Activated CD4-positive, alpha-beta T cell treated with anti-CD3 and anti-CD28 coated beads for 24 hours (primary cell): ENCODE data around the gene ARL6IP4.
"Not testable (repeated sequence)": the region's sequence is repeated elsewhere in the genome, so short reads cannot be mapped to it uniquely, and the experiment has no call there.

ENCODE experiments used
- DNase-seq, 2 donors: peaks; one replicate each; pipeline ENCODE4 v3.0.0-alpha.2; 2020; ENCODE audit warnings: low read depth in 2 of 2

Gene ARL6IP4

DNA sequence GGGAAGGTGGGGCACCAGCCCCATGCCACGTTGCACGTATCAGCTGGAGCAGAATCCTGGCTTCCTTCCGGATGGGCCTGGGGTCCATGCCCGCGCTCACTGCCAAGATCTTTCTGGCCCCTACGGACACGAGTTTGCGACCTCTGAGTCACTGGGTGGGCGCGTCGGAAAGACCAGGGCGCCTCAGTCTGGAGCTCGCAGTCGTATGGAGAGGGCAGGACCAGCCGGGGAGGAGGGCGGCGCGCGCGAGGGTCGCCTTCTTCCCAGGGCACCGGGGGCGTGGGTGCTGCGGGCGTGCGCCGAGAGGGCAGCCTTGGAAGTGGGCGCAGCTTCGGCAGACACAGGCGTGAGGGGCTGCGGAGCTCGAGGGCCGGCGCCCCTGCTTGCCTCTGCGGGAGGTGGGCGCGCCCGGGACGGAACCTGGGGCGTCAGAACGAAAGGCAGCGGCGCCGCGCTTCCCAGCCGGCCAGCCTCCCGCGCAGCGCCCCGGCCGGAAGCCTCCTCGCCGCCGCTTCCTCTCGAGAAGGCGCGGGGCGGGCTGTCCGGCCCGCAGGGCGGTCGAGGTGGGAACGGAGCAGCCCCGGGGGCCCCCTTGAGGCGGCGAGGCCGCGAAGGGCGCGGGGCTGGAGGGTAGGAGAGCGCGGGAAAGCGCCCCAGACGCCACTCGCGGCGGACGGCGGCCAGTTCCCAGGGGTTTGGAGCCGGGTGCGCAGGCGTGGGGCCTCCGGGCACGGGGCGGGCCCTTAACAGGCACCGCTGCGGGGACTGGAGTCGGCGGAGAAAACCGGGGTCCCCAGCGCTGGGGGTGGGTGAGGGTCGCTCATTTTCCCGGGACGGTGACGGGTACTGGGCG, at the start of gene ARL6IP4:
ARL6IP4 (plus strand) TSS at position 499 of the 853 bp plus-strand sequence. CDS start 459 bp downstream, outside the sequence.
- DNase-seq: peak; percentile 48 to 56

DNA sequence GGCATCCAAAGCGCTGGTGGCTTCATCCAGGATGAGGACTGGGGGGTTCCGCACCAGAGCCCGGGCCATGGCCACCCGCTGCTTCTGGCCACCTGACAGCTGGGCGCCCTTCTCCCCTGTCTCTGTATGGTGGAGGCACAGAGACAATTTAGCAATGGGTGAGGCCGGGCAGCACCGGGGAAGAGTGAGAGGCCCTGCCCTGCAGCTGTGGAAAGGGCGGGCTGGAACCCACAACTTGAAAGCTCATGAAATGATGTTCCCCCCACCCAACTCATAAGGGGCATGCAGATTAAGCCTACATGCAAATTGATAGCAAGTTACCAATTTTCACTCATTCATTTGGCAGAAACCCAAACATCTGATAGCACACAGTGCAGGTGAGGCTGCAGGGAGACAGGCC, 48.3 kb upstream of the ARL6IP4 start:
- DNase-seq: no peak

DNA sequence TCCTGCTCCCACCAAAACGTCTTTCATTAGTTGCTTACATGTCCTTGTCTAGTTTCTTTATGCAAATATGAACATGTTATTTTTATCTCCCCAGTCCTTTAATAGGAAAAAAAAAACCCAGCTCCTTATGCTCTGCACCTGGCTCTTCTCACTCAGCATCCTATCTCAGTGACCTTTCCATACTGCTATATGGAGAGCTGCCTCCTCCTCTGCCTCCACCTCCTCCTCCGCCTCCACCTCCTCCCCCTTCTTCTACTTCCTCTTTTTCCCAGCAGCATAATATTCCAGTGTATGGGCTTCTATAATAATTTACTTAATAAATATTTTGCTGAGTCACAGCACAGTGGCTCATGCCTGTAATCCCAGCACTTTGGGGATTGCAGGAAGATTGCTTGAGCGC, 45.8 kb upstream of the ARL6IP4 start:
- no peak for DNase-seq

DNA sequence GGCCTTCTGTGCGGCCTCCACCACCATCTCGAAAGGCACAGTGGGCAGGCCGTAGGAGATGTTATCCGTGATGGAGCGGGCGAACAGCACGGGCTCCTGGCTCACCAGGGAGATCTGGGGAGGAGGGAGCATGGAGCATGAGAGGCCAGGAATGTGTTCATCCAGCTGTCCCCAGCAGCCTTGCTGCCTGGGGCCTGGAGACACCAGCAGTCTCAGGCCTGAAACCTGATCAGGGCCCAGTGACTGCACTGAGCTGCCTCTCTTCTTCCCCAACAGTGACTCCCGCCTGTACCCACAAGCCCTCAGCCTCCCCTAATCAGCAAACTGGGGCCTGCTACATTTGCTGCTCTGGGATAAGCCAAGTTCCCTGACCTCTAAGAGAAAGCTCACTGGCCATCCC, 45.2 kb upstream of the ARL6IP4 start:
- DNase-seq: no peak

DNA sequence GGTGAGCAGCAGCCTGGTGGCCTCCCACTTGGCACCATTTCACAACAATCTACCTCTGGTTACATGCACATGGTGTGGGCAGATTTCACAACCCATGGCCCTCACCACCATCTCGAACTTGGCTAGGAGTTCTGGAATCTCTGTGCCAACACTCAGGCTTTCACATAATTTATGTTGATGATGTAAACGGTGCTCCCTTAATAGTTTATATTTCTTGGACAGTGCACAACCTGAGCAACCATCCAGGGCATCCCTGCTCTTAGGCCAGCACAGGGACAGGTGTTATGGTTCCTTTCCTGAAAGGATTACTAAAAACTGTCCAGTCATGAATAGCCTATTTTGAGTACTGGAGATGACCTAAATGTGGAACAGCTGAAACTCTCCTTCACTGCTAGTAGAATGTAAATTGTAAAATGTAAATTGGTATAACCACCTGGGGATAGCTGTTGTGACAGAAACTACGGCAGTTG, 42.8 kb upstream of the ARL6IP4 start:
- no peak for DNase-seq

DNA sequence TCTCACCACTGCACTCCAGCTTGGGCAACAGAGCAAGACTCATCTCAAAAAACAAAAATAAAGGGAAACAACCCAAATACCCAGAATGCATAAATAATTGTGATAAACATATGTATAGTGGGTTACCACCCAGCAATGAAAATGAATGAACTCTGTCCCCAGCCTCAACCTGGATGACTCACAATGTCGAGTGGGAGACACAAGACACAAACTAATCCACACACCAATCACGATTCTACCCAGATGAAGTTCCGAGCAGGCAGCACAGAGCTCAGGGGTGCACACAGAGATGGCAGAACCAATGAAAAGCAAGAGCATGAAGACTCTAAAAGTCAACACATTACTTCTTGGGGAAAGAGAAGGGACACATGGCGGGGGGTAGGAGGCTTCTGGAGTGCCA, 41.4 kb upstream of the ARL6IP4 start:
- no peak for DNase-seq

DNA sequence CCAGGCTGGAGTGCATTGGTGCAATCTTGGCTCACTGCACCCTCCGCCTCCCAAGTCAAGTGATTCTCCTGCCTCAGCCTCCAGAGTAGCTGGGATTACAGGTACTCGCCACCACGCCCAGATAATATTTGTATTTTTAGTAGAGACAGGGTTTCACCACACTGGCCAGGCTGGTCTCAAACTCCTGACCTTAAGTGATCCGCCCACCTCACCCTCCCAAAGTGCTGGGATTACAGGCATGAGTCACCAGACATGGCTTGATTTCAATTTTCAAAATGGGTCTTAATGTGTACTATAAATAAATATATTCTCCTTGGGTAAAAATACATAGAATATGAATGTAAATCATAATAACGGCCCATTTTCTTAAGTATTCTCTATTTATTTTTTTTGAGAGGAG, 39.1 kb upstream of the ARL6IP4 start:
- DNase-seq: not testable (repeated sequence)

DNA sequence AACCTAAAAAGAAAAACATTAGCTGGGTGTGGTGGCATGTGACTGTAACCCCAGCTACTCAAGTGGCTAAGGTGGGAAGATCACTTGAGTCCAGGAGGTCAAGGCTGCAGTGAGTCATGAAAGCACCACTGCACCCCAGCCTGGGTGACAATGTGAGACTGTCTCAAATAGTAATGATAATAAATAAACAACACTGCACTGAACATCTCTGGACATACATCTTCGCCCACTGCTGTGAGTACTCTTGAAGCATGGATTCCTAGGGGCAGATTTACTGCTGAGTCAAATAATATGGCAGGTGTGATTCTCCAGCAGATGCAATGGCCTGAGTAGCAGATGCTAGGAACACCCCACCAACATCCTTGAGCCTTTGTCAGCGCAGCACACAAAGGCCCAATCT, 37.8 kb upstream of the ARL6IP4 start:
- no peak for DNase-seq

DNA sequence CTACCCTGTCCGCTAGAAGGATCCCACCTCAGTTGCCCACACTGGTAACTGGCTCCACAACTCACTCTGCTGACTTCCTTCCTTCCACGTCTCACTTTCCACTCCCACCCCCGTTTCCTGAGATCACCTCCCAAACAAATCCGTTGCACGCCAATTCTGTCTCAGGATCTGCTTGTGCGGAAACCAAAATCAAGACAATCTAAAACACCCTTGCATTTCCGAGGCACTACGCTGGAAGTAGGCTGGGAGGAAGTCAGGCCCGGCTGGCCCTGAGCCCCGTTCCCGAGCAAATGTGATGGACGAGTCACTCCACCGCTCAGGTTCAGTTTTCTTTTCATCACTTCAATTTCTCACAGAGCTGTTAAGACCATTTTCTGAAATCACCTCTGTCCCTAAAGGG, 37.3 kb upstream of the ARL6IP4 start:
- DNase-seq: no peak

DNA sequence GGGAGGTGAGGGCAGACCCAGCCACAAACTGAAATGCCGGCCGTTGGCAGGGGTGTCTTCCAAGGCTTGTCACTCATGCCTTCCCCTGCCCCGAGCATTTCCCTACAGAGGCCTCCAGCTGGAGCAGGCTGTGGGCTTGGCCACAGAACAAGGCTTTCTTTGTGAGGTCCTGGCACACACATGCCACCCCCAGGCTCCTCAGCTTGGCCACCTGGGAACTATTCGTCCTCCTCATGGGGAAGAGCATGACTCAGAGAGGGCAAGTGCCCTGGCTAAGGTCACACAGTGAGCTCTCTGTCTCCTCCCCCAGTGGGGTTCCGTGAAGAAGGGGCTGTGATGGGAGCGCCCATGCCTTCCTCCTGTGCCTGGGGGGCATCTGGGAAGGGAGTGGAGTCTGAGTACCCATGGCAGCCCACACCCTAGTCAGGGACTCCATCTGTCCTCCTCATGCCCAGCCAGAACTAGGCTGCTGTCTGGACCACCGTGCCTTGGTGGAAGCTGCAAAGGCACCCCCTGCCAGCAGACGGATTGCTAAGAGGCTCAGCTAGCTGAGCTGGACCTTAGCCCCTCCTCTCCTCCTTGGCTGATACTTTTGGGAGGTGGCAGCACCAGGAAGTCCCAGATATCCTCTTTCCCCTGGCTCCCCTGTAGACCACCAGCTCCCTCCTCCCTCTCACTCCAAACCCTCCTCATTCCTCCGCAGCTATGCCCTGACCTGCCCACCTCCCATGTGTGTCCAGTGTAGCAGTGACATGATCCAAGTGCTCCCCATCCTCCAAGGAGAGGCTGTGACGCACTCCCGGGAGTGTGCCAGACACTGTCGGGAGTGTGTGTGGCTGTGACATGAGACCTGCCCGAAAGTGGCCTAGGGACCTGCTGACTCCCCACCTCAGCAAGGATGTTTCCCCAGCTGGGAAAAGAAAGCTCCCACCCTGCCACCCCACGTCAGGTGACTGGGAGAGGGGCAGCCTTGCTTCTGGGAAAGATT, 35.6 kb upstream of the ARL6IP4 start:
- DNase-seq: no peak

DNA sequence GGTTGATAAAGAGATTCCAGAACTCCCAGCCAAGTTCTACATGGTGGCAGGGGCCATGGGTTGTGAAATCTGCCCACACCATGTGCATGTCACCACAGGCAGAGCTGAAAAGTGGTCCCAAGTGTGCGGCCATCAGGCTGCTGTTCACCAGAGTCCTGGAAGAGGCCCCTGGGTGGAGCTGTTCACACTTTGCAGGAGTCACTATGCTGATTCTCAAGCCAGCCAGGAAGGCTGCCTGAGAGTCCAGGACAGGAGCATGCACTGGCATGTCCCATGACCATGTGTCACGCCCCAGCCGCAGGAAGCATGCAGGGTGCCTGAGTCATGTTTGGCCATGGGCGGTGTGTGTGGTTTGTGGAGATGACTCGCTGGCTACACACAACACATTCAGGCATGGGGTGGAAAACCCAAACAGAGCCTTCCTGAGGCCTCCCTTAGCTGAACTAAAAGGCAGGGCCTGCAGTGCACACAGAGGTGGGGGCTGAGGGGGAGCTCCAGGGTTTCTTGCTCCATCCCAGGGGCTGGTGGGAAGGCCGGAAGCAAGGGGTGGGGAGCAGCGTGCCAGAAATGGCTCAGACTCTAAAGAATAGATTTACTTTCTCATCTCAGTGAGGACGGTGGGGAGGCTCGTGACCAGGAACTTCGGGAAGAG, 33.7 kb upstream of the ARL6IP4 start:
- peak; percentile 65 to 74 for DNase-seq

DNA sequence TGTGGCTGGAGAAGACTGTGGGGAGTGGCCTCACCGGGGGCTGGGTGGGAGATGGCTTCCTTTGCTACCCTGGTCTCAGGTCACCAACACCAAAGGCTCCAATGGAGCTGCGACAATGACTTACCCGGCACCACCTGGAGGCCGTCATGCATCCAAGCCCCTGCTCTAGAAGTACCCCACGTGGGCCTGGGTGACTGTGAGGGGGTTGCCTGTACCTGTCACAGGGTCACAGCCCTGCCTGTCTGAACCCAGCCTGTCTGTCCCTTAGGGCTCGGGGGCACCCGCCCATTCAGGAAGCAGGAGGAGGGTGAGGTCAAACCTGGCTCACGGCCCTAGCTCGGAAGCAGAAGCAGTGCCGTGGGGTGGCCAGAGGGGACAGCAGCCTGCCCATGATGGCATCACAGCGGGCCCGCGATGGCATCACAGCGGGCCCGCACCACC, 33.1 kb upstream of the ARL6IP4 start:
- DNase-seq: no peak

DNA sequence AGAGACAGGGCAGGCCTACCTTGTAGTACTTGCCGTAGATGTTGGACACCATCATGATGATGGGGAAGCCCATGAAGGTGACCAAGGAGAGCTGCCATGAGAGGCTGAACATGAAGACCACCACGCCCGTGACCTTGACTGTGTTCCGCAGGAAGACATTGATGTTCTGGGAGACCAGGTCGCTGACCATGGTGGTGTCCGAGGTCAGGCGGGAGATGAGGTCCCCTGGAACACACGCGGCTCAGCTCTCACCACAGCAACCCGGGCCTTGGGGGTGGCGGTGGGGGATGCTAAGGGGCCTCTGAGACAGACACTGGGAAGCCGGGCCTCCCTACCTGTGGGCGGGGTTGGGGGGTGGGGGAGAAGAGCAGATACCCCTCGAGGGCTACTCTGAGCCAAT, 31.9 kb upstream of the ARL6IP4 start:
- no peak for DNase-seq

DNA sequence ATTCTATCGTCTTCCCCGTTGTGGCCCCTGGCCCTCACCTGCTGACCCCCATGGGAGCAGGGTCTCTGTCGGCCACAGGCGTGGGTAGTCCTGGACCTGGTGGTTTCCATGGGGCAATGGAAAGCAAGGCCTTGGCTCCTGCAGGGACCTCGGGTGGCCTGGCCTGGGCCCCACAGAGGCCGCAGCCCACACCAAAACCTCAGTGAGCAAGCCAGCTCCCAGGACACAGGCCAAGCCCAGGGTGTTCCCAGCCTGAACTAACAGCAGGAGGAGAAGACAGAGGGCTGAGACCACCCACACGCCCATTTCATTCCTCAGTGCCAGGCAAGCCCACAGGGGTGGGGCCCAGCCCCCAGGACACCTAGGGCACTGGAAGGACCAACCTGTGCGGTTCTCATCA, 31.1 kb upstream of the ARL6IP4 start:
- DNase-seq: no peak

DNA sequence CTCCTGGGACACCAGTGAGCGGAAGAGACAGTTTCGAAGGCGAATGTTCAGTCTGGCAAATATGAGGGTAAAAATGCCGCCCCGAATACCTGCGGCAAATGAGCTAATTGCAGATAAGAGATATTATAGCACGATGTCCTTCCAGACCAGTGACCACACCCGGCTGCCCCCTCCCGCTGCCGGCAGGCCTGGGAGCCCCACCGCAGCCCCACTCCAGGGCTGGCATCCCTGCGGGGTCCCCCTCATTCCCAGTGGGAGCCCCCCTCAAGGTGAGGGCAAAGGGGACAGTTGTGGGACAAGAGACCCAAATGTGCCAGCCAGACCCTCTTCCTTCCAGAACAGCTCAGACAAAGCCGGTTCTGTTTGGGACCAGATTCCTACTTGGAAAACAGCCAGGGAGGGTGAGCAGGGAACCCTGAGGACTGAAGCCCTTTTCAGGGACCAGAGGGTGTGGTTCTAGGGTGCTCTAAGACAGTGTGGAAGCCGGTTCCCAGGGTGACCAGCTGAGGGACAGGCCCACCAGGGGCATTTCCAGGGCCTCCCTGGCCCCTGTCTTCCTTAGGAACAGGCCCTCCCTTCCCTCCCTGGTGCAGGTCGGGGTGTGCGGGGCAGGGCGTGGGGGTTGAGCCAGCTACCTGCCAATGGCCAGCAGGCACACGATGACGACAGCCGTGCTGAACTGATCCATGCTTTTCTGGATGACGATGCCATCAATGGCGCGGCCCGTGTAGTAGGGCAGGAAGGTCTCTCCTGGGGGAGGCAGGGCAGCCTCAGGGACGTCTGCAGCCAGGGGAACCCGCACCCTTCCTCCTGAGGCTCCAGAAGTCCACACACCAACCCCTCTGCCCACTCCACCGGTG, 30.4 kb upstream of the ARL6IP4 start:
- DNase-seq: no peak

DNA sequence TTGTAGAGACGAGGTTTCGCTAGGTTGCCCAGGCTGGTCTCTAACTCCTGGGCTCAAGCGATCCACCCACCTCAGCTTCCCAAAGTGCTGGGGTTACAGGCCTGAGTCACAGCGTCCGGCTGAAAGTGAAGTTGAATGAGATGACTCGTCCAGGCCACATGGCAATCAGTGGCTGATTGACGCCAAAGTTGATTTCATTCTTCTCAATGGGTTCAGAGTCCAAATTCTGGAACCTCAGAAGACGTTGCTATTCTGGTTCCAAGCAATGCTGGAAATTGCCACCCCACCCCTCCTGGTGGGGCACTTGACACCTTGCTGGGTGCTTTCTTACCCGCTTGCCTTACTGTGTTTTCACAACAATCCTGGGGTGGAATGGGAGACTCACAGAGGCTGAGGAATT, 29.1 kb upstream of the ARL6IP4 start:
- no peak for DNase-seq

DNA sequence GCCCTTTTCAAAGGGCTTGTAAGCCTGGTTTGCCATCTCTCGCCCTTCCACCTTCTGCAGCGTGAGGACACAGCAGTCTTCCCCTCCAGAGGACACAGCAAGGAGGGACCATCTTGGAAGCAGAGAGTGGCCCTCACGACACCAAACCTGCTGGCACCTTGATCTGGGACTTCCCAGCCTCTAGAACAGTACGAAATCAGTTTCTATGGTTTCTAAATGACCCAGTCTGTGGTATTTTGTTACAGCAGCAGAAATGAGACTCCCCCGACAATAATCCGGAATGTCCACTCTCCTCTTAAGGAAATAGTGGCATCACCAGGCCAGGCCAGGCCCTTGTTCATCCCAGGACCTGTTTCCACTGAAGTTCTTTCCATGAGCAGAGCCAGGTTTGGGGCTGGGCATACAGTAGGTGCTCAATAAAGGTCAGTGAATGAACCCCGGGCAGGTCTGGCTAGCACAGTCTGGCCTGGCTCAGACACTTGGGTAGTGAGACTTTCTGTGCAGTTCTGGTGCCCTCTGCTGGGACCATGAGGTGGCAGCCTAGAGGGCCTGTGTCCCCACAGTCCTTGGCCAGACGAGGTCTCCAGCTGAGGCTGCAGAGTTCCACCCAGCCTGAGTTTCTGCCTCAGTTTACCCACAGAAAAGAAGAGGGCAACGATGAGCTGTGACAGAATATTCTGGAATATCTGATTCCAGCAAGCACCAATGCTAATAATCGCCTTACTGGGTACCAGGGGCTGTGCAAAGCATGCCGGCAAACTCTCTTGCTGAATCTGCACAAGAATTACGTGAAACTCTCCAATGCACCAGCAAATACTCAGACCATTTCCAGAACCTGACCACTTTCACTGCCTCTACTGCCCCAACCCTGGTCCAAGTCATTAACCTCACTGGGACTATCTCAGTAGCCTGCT, 28.2 kb upstream of the ARL6IP4 start:
- peak; percentile 58 to 66 for DNase-seq

DNA sequence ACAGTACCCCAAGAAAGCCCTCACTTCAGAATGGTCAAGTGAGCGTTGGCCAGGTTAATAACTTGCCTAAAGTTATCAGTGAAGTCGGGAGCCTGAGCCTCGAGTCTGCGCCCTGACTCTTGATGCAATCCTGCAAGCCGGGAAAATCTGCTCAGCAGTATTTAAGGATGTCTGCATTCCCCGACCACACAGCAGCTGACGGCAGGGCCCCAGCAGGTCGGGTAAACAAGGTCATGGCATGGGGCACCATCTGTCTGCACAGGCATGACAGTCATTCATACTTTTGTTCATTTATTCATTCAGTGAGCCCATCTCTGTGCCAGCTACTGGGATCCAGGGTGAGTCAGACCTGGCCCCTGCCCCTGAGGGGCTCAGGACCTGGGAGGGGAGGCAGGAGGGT, 25.3 kb upstream of the ARL6IP4 start:
- no peak for DNase-seq

DNA sequence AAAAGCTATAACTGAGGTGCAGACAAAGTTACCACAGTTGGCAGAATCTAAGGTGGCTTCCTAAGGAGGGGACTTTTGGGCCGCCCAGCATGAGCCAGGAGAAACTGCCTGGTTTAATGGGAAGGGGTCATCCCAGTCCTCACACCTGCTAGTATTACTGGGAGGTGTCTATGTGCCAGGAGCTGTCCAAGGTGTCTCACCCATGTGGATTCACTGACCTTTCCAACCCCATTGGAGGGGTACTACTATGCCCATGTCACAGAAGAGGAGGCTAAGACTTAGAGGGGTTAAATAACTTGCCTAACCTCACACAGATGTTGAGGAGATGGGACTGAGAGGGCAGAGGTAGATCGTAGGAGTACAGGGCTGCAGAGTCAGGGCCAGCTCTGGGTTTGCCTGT, 24.4 kb upstream of the ARL6IP4 start:
- no peak for DNase-seq
